Esophagus squamous epithelium (tissue), 5 donors: ENCODE results near the gene MID1IP1. TPM values are rescaled to one million over a fixed set of nuclear protein-coding genes. Genes with fewer than 3 reads are reported as not detected.

ENCODE experiments used
- DNase-seq: peaks from one replicate; lab custom pipeline; 2025; lab: John Stamatoyannopoulos, UW
- H3K27ac ChIP-seq, 4 donors: fragments of 200-600 bp; sonication (generic); one replicate each; pipeline ENCODE4 v1.5.1; 2016 to 2019; ENCODE audit warnings: mild to moderate bottlenecking in 1 of 4
- H3K27me3 ChIP-seq, 4 donors: fragments of 200-600 bp; sonication (generic); 1 replicate in 3 of 4; 2 replicates in 1 of 4; pipeline versions ENCODE4 v1.5.1 to v1.6.0; 2017 to 2021; ENCODE audit warnings: antibody characterized with exemption in 1 of 4
- H3K36me3 ChIP-seq, 3 donors: fragments of 200-600 bp; sonication (generic); one replicate each; pipeline ENCODE4 v1.5.1; 2016 to 2019
- H3K4me1 ChIP-seq, 3 donors: fragments of 200-600 bp; sonication (generic); one replicate each; pipeline ENCODE4 v1.5.1; 2017 to 2019
- H3K4me3 ChIP-seq, 4 donors: fragments of 200-600 bp; sonication (generic); 1 replicate in 3 of 4; 2 replicates in 1 of 4; pipeline ENCODE4 v1.5.1; 2016 to 2019; ENCODE audit warnings: mild to moderate bottlenecking in 2 of 4, moderate library complexity in 1 of 4
- H3K9me3 ChIP-seq, 3 donors: fragments of 200-600 bp; sonication (generic); one replicate each; pipeline ENCODE4 v1.5.1; 2016 to 2019
- POLR2A ChIP-seq, 4 donors: fragments of 450-650 bp; IDR thresholded peaks; one replicate each; pipeline ENCODE4 v1.6.1; 2017; ENCODE audit warnings: antibody characterized with exemption in 4 of 4, mild to moderate bottlenecking in 4 of 4, moderate library complexity in 3 of 4
- WGBS, 2 donors: methylation state at CpG; one replicate each; pipeline ENCODE4 v1.1.5; 2018; 5-methylcytosine and 5-hydroxymethylcytosine counted together
- intact Hi-C: fragments of 100-400 bp; cut with DNase I; formaldehyde crosslinking; loops from one replicate; pipeline ENCODE4 v1.15.0; 2022
- total RNA-seq, 4 donors: library from RNA; depleted of rRNA; stranded (reverse); fragments of >200 nt; gene quantifications; one replicate each; pipeline ENCODE4 v1.1.0, GENCODE V29; 2016
- TF ChIP-seq, protein P1 (sequence below), 6 experiments: fragments of 450-650 bp in 4 of 6; fragments of 200-600 bp in 2 of 6; sonication (generic) in 2 of 6; IDR thresholded peaks; one replicate each; pipeline ENCODE4 v1.5.1; 2016 to 2019; ENCODE audit warnings: antibody characterized with exemption in 6 of 6, mild to moderate bottlenecking in 4 of 6, moderate library complexity in 4 of 6
- donor health status: DM: yes; HTN: yes; CAD: no.

Gene MID1IP1
- total RNA-seq, 4 donors from 2014 or later = 42.6 to 56.1 (median 49.8) TPM

DNA sequence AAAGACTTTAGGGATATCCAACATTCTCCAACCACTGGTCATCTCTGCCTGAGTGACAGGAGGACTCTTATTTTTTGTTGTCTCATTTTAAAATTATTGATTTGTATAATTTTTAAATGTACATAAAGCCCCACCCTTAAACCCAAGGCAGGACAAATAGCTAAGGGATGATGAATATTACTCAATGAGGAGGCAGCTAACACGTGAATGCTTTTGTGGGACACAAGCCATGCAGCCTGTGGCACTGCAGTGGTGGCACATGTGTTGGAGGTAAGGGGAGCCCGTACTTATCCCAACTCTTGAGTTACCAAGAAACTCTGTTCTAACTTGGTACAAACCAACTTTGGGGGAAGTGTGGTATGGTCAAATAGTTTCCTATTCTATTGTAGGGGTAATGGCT, 19.5 kb downstream of the MID1IP1 start:
- Histone ChIP-seq H3K36me3 (no peaks in the 10 kb centered on the region), H3K9me3 (no peaks in the 10 kb centered on the region), H3K4me1 (peaks cover 0 to 14% (median 6%) of the 10 kb centered on the region in 3 donors), H3K27ac (no peak overlapping the region), H3K27me3 (no peaks in the 10 kb centered on the region), H3K4me3 (no peak overlapping the region)
- intact Hi-C loops = no loop called here
- TF ChIP-seq, protein P1, sequence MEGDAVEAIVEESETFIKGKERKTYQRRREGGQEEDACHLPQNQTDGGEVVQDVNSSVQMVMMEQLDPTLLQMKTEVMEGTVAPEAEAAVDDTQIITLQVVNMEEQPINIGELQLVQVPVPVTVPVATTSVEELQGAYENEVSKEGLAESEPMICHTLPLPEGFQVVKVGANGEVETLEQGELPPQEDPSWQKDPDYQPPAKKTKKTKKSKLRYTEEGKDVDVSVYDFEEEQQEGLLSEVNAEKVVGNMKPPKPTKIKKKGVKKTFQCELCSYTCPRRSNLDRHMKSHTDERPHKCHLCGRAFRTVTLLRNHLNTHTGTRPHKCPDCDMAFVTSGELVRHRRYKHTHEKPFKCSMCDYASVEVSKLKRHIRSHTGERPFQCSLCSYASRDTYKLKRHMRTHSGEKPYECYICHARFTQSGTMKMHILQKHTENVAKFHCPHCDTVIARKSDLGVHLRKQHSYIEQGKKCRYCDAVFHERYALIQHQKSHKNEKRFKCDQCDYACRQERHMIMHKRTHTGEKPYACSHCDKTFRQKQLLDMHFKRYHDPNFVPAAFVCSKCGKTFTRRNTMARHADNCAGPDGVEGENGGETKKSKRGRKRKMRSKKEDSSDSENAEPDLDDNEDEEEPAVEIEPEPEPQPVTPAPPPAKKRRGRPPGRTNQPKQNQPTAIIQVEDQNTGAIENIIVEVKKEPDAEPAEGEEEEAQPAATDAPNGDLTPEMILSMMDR (IDR thresholded peaks at IDR 0.05) = no peak
- TF ChIP-seq POLR2A (IDR thresholded peaks at IDR 0.05) = no peak
- no peak for DNase-seq
- 43 to 61% methylated on average over 1 to 2 of the region's 2 CpGs for WGBS, 2 donors

DNA sequence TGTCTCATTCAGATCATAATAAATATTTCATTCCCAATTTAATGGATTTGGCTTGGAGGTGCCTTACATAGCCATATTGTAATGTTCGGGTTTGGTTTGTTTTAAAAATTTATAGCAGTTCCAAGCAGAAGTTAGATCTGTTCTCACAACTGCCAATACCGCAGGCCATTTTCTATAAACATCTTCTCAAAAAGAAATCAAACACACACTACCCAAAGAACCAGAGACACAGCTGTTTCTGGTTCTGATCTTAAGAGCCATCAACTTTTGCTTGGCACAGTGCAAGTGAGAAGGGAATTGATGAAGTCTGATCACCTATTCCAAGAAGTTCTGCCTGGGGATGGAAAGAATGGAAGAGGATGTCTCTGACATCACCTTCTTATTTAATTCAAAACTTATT, 22.9 kb downstream of the MID1IP1 start:
- no peaks in the 10 kb centered on the region for H3K27me3 ChIP-seq
- H3K9me3 ChIP-seq = no peaks in the 10 kb centered on the region
- no peak overlapping the region for H3K4me3 ChIP-seq
- TF ChIP-seq POLR2A (IDR thresholded peaks at IDR 0.05) = no peak
- TF ChIP-seq, protein P1 (IDR thresholded peaks at IDR 0.05) = no peak
- 87 to 88% methylated on average over 2 of the region's 2 CpGs for WGBS, 2 donors
- intact Hi-C loops = no loop called here
- H3K27ac ChIP-seq = no peak overlapping the region
- H3K36me3 ChIP-seq = no peaks in the 10 kb centered on the region
- no peak for DNase-seq
- no peaks in the 10 kb centered on the region for H3K4me1 ChIP-seq

GRCh38 chrX:38831949-38832348, 30.7 kb downstream of the MID1IP1 start:
- intact Hi-C loops = no loop called here
- WGBS, 2 donors = 78 to 79% methylated on average over 2 of the region's 2 CpGs
- TF ChIP-seq, protein P1 (IDR thresholded peaks at IDR 0.05) = no peak
- no peak for TF ChIP-seq POLR2A (IDR thresholded peaks at IDR 0.05)
- H3K4me1 ChIP-seq = no peaks in the 10 kb centered on the region
- no peak overlapping the region for H3K27ac ChIP-seq
- no peak overlapping the region for H3K4me3 ChIP-seq
- no peak for DNase-seq
- H3K27me3 ChIP-seq = no peaks in the 10 kb centered on the region
- H3K9me3 ChIP-seq = no peaks in the 10 kb centered on the region
- no peaks in the 10 kb centered on the region for H3K36me3 ChIP-seq

DNA sequence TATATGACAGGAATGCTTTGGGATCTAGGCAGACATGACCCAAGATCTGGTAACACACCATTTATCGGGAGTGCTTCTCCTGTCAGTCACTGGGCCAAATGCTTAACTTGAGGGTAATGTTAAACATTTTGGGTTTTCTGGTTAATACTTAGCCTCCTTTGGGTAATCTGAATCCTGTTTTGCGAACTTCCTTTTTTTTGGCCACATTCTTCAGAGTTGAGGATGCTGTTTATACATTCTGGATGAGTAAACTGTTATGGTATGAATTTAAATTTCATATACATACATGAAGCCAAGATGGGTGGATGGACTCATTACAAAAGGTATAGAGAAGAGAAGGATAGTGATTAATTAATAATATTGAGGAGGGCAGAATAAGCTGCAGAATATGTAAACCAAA, 36.1 kb downstream of the MID1IP1 start:
- Histone ChIP-seq H3K4me1 (no peaks in the 10 kb centered on the region), H3K36me3 (no peaks in the 10 kb centered on the region), H3K9me3 (no peaks in the 10 kb centered on the region), H3K27me3 (no peaks in the 10 kb centered on the region), H3K27ac (no peak overlapping the region), H3K4me3 (no peak overlapping the region)
- no peak for TF ChIP-seq POLR2A (IDR thresholded peaks at IDR 0.05)
- TF ChIP-seq, protein P1 (IDR thresholded peaks at IDR 0.05) = no peak
- DNase-seq = no peak
- WGBS, 2 donors = 75 to 100% methylated on average over 2 of the region's 2 CpGs
- intact Hi-C loops = no loop called here

DNA sequence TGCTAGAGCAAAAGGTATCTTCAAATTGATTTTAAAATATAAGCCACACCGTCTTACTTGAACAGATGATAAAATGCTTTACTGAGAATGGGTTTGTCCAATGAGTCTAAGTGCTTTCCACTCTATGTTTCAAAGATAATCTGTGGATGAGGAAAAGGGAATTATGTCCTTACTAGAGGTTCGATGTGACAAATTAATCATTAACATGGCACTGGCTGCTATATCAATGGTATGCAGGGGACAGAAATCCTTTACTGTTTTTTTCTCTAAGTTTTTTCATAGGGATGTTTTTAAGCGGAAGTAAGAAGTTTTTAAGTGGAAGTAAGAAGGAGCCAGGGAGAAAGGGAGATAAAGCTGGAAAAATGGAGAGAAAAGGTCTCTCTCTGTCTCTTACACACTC, 38.0 kb downstream of the MID1IP1 start:
- Histone ChIP-seq H3K9me3 (no peaks in the 10 kb centered on the region), H3K4me1 (no peaks in the 10 kb centered on the region), H3K36me3 (no peaks in the 10 kb centered on the region), H3K27me3 (no peaks in the 10 kb centered on the region), H3K27ac (no peak overlapping the region), H3K4me3 (no peak overlapping the region)
- no peak for DNase-seq
- TF ChIP-seq, protein P1 (IDR thresholded peaks at IDR 0.05) = no peak
- no peak for TF ChIP-seq POLR2A (IDR thresholded peaks at IDR 0.05)
- intact Hi-C loops = no loop called here
- 67 to 91% methylated on average over 3 of the region's 3 CpGs for WGBS, 2 donors
